Lung (tissue), 12 donors: Measurements from ENCODE around the gene HOXB1. TPM values are rescaled to one million over a fixed set of nuclear protein-coding genes. Genes with fewer than 3 reads are reported as not detected.

Experiments used
- ATAC-seq: fragments of 200-7000 bp; cut with Tn5 transposase; one replicate; pipeline ENCODE4 v1.9.1; 2020; ENCODE audit warnings: moderate number of reproducible peaks; ENCODE audit not compliant: insufficient read depth, low FRiP score
- DNase-seq, 3 donors: peaks; one replicate each; pipeline ENCODE4 v3.0.0-alpha.2; 2013 to 2017
- H3K27ac ChIP-seq, 2 donors: one replicate each; pipeline ENCODE4 v1.5.1; 2013; ENCODE audit warnings: mild to moderate bottlenecking in 2 of 2, moderate library complexity in 2 of 2, control low read depth in 1 of 2, inconsistent platforms in 1 of 2, low read depth in 1 of 2, low read length in 1 of 2
- H3K27me3 ChIP-seq, 3 donors: one replicate each; pipeline ENCODE4 v1.5.1; 2013; ENCODE audit warnings: low read length in 2 of 3; ENCODE audit not compliant: control insufficient read depth in 3 of 3, insufficient read depth in 3 of 3
- H3K36me3 ChIP-seq, 4 donors: one replicate each; pipeline ENCODE4 v1.5.1; 2013; ENCODE audit warnings: low read length in 4 of 4, mild to moderate bottlenecking in 1 of 4, moderate library complexity in 1 of 4; ENCODE audit not compliant: control insufficient read depth in 4 of 4, insufficient read depth in 4 of 4
- H3K4me1 ChIP-seq, 5 donors: one replicate each; pipeline ENCODE4 v1.5.1; 2013; ENCODE audit warnings: low read length in 5 of 5, mild to moderate bottlenecking in 2 of 5, moderate library complexity in 1 of 5; ENCODE audit not compliant: control insufficient read depth in 5 of 5, insufficient read depth in 5 of 5
- H3K4me3 ChIP-seq: one replicate; pipeline ENCODE4 v1.5.1; 2013; ENCODE audit warnings: mild to moderate bottlenecking, control low read depth, moderate library complexity
- H3K9ac ChIP-seq, 2 donors: one replicate each; pipeline ENCODE4 v1.5.1; 2013; ENCODE audit warnings: low read length in 2 of 2, control low read depth in 1 of 2; ENCODE audit not compliant: insufficient read depth in 1 of 2
- H3K9me3 ChIP-seq, 4 donors: one replicate each; pipeline ENCODE4 v1.5.1; 2013; ENCODE audit warnings: low read length in 3 of 4, mild to moderate bottlenecking in 1 of 4, moderate library complexity in 1 of 4; ENCODE audit not compliant: control insufficient read depth in 4 of 4, insufficient read depth in 3 of 4
- WGBS, 2 donors: extraction: QIAGEN DNeasy Blood & Tissue Kit; methylation state at CpG; one replicate each; pipeline ENCODE4 v1.1.7; 2013; 5-methylcytosine and 5-hydroxymethylcytosine counted together
- polyA plus RNA-seq, 2 donors: library from polyadenylated mRNA; stranded (reverse); fragments of 200-250 nt; gene quantifications; one replicate each; pipeline ENCODE4 v1.2.1, GENCODE V29; 2013
- total RNA-seq, 2 donors: library from RNA; depleted of rRNA in 1 of 2; stranded (reverse); fragments of >200 nt in 1 of 2; gene quantifications; one replicate each; pipeline ENCODE4 v1.2.1, GENCODE V29; 2014 to 2021
- TF ChIP-seq, protein P1 (sequence below): IDR thresholded peaks from 2 replicates; pipeline ENCODE4 v1.5.1; 2012; ENCODE audit warnings: mild to moderate bottlenecking; ENCODE audit errors: control extremely low read depth, extremely low read depth
- donor health status: control.
- donor health status: control.
- donor health status: Bipolar disorder and iron deficiency.
- donor health status: healthy.
- donor health status: DM: yes; HTN: yes; CAD: no.

Gene HOXB1
- total and polyA plus RNA-seq, 4 donors, result not detected

DNA sequence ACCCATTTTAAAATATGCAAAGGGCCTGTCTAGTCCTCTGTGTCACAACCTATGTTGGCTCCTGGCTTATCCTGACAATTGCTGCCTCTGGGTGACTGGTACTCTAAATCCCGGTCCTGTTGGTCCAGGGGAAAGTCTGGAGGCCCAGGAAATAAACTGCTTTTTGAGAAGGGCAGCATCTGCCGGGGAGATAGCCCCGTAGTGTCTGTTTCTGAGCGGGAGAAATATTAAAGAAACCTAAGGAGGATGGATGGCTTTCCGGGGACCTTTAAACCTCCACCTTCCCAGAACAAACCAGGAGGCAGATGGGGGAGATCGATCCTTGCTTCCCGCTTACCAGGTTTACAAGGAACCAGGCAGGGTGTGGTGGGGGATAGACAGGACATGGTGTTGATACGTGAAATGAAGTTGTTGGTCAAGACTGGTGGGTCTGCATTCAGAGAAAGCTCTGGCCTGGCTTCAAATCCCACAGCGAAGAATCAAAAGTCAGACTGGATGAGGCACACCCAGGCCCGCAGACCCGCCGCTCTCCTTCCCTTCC lies 10.3 kb upstream of the HOXB1 start:
- TF ChIP-seq, protein P1, sequence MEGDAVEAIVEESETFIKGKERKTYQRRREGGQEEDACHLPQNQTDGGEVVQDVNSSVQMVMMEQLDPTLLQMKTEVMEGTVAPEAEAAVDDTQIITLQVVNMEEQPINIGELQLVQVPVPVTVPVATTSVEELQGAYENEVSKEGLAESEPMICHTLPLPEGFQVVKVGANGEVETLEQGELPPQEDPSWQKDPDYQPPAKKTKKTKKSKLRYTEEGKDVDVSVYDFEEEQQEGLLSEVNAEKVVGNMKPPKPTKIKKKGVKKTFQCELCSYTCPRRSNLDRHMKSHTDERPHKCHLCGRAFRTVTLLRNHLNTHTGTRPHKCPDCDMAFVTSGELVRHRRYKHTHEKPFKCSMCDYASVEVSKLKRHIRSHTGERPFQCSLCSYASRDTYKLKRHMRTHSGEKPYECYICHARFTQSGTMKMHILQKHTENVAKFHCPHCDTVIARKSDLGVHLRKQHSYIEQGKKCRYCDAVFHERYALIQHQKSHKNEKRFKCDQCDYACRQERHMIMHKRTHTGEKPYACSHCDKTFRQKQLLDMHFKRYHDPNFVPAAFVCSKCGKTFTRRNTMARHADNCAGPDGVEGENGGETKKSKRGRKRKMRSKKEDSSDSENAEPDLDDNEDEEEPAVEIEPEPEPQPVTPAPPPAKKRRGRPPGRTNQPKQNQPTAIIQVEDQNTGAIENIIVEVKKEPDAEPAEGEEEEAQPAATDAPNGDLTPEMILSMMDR, result no peak
- WGBS, 2 donors, result 28 to 29% methylated on average over 12 of the region's 12 CpGs
- peaks cover 0 to 25% (median 3%) of the 10 kb centered on the region in 5 donors for H3K4me1 ChIP-seq
- H3K4me3 ChIP-seq, result no peak overlapping the region
- DNase-seq (peak in 2 of 3 donors; percentile 39 to 61), ATAC-seq (no peak)
- H3K9ac ChIP-seq, result peak overlapping the region; percentile 25 to 82
- peaks cover 0 to 46% (median 5%) of the 10 kb centered on the region in 3 donors for H3K27me3 ChIP-seq
- H3K36me3 ChIP-seq, result peaks cover 0 to 19% (median 2%) of the 10 kb centered on the region in 4 donors
- no peaks in the 10 kb centered on the region for H3K9me3 ChIP-seq
- peak overlapping the region; percentile 50 to 71 for H3K27ac ChIP-seq

DNA sequence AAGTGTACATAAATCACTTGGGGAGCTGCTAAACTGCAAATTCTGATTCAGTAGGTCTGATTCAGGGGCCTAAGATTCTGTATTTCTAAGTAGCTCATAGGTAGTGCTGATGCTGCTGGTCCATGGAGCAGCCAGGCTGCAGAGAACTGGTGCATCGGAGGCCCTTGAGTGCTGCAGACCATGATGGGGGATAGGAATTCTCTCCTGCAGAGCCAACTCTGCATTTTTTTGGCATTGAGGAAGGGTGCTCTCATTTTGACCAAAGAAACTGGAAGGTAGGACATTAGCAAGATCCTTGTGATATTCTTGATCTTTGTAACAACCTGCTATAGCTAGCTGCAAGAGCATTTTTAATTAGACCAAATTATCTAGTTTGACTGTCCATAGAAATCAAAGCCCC lies 9.4 kb upstream of the HOXB1 start:
- peaks cover 0 to 16% (median 3%) of the 10 kb centered on the region in 5 donors for H3K4me1 ChIP-seq
- H3K9ac ChIP-seq, result peak overlapping the region in 1 of 2 donors; percentile 82
- H3K27ac ChIP-seq, result no peak overlapping the region
- peaks cover 0 to 39% (median 5%) of the 10 kb centered on the region in 3 donors for H3K27me3 ChIP-seq
- peak in 2 of 3 donors; percentile 51 to 53 for DNase-seq
- H3K4me3 ChIP-seq, result no peak overlapping the region
- ATAC-seq, result no peak
- WGBS, 2 donors, result 91 to 92% methylated on average over 1 of the region's 1 CpG
- no peaks in the 10 kb centered on the region for H3K9me3 ChIP-seq
- TF ChIP-seq, protein P1, result no peak
- peaks cover 0 to 19% (median 2%) of the 10 kb centered on the region in 4 donors for H3K36me3 ChIP-seq

DNA sequence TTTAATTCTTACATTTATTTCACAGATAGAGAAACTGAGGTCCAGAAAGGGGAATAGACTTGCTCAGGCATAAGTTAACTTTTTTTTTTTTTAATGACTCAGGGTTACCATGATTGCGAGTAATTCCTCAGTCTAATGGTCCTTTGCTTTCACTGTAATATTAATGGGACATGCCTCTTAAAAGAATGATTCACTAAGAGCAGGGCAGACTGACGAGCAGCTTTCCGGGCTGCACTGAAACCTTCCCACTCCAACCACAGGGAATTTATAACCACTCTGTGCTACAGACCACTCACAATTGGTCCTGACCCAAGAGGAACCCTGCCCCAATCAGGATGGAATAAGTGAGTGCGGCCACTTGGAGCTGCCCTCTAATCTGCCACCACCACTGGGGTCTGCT lies 8.4 kb upstream of the HOXB1 start:
- H3K9me3 ChIP-seq, result no peaks in the 10 kb centered on the region
- WGBS, 2 donors, result 77 to 84% methylated on average over 4 of the region's 4 CpGs
- H3K27ac ChIP-seq, result no peak overlapping the region
- no peak overlapping the region for H3K9ac ChIP-seq
- H3K27me3 ChIP-seq, result peaks cover 0 to 32% (median 5%) of the 10 kb centered on the region in 3 donors
- peaks cover 0 to 19% (median 2%) of the 10 kb centered on the region in 4 donors for H3K36me3 ChIP-seq
- ATAC-seq (no peak), DNase-seq (no peak)
- peaks cover 0 to 13% (median 3%) of the 10 kb centered on the region in 5 donors for H3K4me1 ChIP-seq
- H3K4me3 ChIP-seq, result no peak overlapping the region
- TF ChIP-seq, protein P1, result no peak
